T-helper 22 cell (primary cell): ENCODE measurements around the gene GSTM3.

ENCODE experiments used
- DNase-seq: peaks from one replicate; pipeline ENCODE4 v3.0.0-alpha.2; 2020; ENCODE audit warnings: low read depth

GSTM3 gene

GRCh38 chr1:109740615-109741373 is at the start of gene GSTM3:
TSS of gene GSTM3 (minus strand) at chr1:109741038. CDS start at chr1:109740287, 751 bp downstream.
- DNase-seq = no peak

DNA sequence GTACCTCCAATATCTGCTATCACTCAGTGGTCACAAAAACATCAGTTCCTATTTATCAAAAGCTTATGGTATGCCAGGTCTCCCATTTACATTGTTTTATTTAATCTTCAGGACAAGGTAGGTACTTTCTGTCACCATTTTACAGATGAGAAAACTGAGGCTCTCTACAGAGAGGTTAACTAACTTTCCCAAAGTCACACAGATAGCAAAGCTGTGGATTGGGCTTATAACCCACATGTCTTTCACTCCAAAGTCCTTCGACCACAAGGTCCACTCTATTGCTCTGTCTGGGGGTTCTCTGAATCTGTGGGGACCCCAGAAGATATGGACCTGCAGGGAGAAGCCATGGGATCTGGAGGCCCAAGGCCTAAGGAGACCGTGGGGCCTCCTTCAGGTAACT is 49.5 kb upstream of the GSTM3 start:
- no peak for DNase-seq

GRCh38 chr1:109789551-109790180 is 48.8 kb upstream of the GSTM3 start:
- no peak for DNase-seq

DNA sequence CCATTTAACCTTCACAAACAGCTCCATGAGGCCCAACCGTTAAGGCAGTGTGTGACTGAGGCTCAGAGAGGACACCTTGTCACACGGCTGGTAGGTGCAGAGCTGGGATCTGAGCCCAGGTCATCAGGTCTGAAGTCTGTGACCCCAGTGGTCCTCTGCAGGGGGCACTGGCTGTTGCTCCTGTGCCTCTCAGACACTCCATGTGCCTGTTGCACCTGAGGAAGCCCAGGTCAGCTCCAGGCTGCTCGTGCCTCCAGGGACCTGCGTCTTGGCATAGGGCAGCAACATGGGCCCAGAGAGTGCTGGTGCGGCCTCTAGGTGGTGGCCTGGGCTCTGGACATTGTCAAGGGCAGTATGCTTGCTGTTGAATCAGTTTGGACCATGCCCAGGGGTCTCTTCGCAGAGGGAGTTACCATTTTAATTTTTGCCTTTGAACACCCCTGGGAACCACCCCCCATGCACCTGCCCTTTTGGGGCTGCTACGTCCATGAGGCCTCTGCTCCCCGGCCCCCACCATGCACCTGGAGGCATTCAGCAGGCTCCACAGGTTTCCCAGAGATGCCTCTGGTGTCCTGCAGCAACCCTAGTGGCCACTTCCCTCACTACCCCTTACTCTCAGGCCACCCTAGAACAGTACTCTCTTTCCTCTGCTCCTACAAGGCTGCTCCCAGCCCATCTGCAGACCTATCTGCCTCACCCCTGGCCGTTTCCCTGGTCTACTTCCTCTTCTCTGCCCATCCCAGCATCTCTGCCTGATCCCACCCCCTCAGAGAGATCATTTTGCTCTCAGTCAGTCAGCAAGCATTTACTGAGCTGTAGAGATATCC is 48.1 kb upstream of the GSTM3 start:
- no peak for DNase-seq

- no peak for DNase-seq
These were observed 47.2 kb upstream of the GSTM3 start for GRCh38 chr1:109787845-109788601.

DNA sequence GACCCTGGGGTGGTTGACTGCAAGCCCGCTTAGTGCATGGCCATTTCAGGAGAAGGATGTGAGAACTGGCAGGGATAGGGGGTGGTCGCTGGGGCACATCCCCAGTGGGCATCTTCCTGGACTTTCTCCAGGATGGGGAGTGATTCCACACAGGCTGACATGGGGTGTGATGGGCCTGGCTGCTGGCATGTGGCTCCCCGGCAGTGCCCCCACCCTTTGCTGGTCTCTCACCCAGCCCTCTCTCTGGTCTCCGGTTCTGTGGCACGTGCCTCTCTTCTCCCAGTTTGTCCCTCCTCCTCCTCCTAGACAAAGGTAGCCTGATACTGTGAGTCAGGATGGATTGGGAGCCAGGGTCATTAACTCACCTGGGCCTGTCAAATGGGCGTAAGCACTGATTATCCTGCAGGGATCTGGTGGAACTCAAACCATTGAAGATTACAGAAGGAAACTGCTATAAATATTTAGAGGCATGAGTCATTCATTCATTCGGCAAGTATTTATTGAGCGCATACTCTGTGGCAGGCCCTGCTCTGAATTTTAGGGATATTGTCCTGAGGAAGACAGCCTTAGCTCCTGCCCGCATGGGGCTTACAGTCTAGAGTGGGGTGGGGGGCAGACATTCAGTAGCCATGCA is 46.5 kb upstream of the GSTM3 start:
- no peak for DNase-seq

- no peak for DNase-seq
These were observed 45.7 kb upstream of the GSTM3 start for GRCh38 chr1:109786531-109787021.

DNA sequence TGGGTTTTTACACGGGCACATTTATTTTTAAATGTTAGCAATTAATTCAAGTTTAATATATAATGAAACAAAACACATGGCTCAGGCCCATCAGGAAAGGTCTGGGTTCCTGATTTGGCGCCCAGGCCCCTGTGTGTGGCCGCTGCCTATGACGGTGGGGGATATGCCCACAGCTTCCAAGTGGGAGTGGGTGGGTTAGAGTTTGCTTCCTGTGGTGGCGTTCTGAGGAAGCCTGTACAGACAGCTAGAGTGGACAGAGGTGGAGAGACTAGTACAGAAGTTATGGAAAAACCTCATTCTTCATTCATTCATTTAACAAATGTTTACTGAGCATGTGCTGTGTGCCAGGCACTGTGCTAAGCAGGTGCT is 45.3 kb upstream of the GSTM3 start:
- DNase-seq = no peak

- DNase-seq = no peak
These were observed 44.7 kb upstream of the GSTM3 start for GRCh38 chr1:109785446-109786111.

- no peak for DNase-seq
These were observed 43.9 kb upstream of the GSTM3 start for GRCh38 chr1:109784551-109785252.

DNA sequence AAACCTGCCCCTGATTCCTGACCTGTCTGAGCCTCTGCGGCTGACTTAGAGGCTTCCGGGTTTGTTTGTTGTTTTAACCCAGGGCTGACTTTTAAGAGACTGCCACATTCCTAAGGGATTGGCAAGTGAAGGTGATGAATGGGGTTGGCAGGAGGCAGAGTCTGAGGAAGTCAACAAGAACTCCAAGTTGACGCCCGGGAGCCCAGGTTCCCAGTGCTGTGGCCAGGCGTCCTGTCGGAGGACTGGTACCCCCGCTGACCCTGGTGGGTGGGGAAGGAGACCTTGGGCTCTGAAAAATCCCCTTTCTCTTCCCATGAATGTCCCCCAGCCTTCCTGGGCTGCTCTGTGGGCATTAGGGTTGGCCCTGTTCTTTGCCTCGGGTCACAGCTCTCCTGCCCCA is 42.6 kb upstream of the GSTM3 start:
- DNase-seq = no peak

- no peak for DNase-seq
These were observed 42.1 kb upstream of the GSTM3 start for GRCh38 chr1:109782927-109783326.

GRCh38 chr1:109782514-109782913 is 41.7 kb upstream of the GSTM3 start:
- DNase-seq = no peak

- no peak for DNase-seq
These were observed 41.0 kb upstream of the GSTM3 start for GRCh38 chr1:109781806-109782205.

DNA sequence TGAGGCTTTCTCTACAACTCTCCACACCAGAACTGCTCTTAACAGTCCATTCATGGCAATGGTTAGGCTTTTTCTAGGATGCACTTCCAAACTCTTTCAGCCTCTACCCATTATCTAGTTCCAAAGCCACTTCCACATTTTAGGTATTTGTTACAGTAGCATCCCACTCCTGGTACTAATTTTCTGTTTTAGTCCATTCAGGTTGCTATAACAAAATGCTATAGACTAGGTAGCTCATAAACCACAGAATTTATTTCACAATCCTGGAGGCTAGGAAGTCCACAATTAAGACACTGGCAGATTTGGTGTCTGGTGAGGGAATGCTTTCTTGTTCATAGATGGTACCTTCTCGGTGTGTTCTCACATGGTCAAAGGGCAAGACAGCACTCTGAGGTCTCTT is 40.1 kb upstream of the GSTM3 start:
- no peak for DNase-seq

DNA sequence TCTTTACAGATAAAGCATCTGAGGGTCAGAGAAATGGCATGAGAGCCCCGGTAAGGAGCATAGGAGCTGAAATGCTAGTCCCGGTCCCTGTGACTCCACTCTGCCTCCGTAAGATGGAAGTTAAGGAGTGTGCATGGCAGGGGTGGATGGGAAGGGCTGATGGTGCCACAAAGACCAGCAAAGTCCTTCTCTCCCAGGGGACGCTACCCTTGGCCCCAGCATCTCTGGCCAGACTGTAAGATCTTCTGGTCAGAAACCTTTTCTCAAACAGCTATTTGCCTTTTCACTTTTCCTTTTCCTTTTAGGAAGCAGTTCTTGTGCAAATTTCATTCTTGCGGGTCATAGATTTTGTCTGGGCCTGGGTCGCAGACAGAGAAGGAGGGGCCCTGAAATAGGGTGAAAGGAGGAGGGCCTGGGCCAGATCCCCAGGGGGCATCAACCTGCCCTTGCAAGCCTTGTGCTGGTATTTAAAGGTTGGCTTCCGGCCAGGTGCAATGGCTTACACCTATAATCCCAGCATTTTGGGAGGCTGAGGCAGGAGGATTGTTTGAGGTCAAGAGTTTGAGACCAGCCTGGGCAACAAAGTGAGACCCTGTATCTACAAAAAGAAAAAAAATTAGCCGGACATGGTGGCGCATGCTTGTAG is 37.3 kb upstream of the GSTM3 start:
- DNase-seq = no peak

- DNase-seq = no peak
These were observed 36.6 kb upstream of the GSTM3 start for GRCh38 chr1:109777436-109777835.

- peak; percentile 49 for DNase-seq
These were observed 36.1 kb upstream of the GSTM3 start for GRCh38 chr1:109776911-109777310.

DNA sequence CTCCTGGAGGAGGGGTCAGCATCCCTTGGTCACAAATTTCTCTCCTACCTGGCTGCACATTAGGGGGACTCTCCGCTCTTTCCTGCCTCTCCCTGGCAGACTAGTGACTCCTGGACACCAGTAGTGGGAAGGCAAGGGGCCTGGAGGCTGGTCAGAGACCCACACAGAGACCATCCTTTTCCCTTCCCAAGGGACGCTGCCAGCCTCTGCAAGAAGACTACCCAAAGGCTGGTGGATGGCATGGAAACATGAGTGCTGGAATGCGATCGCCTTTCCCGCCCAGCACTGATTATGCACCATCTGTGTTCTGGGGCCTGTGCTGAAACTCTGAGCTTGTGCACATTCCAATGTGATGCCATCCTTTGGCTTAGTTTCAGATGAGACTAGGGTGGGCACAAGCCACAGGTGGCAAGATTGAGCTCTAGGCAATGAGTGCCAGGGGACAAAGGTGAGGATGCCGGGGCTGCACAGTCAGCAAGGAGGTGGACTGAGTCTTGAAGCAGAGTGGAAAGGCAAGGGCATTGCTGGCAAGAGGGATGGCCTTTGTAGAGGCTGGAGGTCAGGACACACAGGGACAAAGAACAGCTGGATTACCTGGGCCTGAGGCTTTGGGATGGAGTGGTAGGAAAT is 35.5 kb upstream of the GSTM3 start:
- no peak for DNase-seq
